GM12865 (cell line): ENCODE measurements around the gene KCTD4.

ENCODE experiments used
- DNase-seq: peaks from one replicate; pipeline ENCODE4 v3.0.0; 2010; ENCODE audit warnings: low read depth
- H3K4me3 ChIP-seq: 2 replicates; pipeline ENCODE4 v1.5.1; 2011; ENCODE audit warnings: mild to moderate bottlenecking, low read depth, low read length, control low read depth
- CTCF ChIP-seq: IDR thresholded peaks from 2 replicates; pipeline ENCODE4 v1.5.1; 2011; ENCODE audit warnings: low read length, control low read depth, low read depth, inconsistent platforms; ENCODE audit not compliant: insufficient read depth; ENCODE audit errors: missing control alignments

The KCTD4 gene

GRCh38 chr13:45166858-45167257 lies 34.0 kb downstream of the KCTD4 start:
- no peak overlapping the region for H3K4me3 ChIP-seq
- no peak for TF ChIP-seq CTCF
- no peak for DNase-seq

- TF ChIP-seq CTCF: no peak
- H3K4me3 ChIP-seq: no peak overlapping the region
- no peak for DNase-seq
These were observed 38.0 kb downstream of the KCTD4 start for GRCh38 chr13:45162821-45163220.

- no peak for TF ChIP-seq CTCF
These were observed 38.7 kb downstream of the KCTD4 start for GRCh38 chr13:45162194-45162593.

GRCh38 chr13:45156565-45157361 lies 44.1 kb downstream of the KCTD4 start:
- H3K4me3 ChIP-seq: no peak overlapping the region
- no peak for TF ChIP-seq CTCF
- DNase-seq: no peak

More at GRCh38 chr13:45162194-45162593, 38.7 kb downstream of the KCTD4 start:
- H3K4me3 ChIP-seq: no peak overlapping the region
- no peak for DNase-seq

- TF ChIP-seq CTCF: no peak
- no peak for DNase-seq
- no peak overlapping the region for H3K4me3 ChIP-seq
These were observed 50.9 kb downstream of the KCTD4 start for GRCh38 chr13:45149964-45150363.

- no peak for TF ChIP-seq CTCF
- DNase-seq: no peak
- no peak overlapping the region for H3K4me3 ChIP-seq
These were observed 57.5 kb downstream of the KCTD4 start for GRCh38 chr13:45143346-45143751.
